ENCODE results near the gene RGS6. TPM values are rescaled to one million over a fixed set of nuclear protein-coding genes. Genes with fewer than 3 reads are reported as not detected.

Gene RGS6
- total RNA-seq, 4 donors from 2014 or later, result 0.46 to 3.7 (median 1.6) TPM

- TF ChIP-seq POLR2A (IDR thresholded peaks at IDR 0.05), result no peak
- TF ChIP-seq, protein P1, sequence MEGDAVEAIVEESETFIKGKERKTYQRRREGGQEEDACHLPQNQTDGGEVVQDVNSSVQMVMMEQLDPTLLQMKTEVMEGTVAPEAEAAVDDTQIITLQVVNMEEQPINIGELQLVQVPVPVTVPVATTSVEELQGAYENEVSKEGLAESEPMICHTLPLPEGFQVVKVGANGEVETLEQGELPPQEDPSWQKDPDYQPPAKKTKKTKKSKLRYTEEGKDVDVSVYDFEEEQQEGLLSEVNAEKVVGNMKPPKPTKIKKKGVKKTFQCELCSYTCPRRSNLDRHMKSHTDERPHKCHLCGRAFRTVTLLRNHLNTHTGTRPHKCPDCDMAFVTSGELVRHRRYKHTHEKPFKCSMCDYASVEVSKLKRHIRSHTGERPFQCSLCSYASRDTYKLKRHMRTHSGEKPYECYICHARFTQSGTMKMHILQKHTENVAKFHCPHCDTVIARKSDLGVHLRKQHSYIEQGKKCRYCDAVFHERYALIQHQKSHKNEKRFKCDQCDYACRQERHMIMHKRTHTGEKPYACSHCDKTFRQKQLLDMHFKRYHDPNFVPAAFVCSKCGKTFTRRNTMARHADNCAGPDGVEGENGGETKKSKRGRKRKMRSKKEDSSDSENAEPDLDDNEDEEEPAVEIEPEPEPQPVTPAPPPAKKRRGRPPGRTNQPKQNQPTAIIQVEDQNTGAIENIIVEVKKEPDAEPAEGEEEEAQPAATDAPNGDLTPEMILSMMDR (IDR thresholded peaks at IDR 0.05 in 4 of 5, conservative IDR thresholded peaks at IDR 0.05 in 1 of 5), result no peak
- in situ Hi-C loops (cut with MboI; ENCODE audit: low sequenced_read_pairs in 4 of 4), result no loop called here
- H3K27ac ChIP-seq, result peak overlapping the region in 1 of 4 donors; percentile 84
- H3K27me3 ChIP-seq, result no peaks in the 10 kb centered on the region
- intact Hi-C loops (cut with DNase I; ENCODE audit: low total_unique reads), result no loop called here
- H3K9me3 ChIP-seq, result no peaks in the 10 kb centered on the region
- no peak for DNase-seq
- no peak overlapping the region for H3K4me3 ChIP-seq
- H3K4me1 ChIP-seq, result peaks cover 39 to 47% of the 10 kb centered on the region in 2 donors
- no peak for ATAC-seq
- no peaks in the 10 kb centered on the region for H3K36me3 ChIP-seq
Measured at GRCh38 chr14:72611506-72611905, 679.3 kb downstream of the RGS6 start.

DNA sequence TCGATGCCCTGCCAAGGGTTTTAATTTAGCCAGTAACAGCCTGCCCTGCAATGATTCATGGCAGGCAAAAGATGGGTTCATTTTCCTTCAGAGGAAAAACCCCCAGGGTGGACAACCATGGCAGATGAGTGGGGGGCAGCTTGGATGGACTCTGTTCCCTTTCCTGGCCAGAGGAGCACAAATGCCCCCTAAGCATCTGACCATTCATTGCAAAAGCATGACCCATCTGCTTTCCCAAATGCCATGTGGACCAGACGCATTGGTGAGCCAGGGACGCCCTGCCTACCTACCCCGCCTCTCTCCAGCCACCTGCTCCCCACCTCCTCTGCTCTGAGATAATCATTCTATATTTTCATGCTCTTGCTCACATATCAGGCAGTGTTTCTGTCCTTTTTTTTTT lies 679.8 kb downstream of the RGS6 start:
- in situ Hi-C loops (cut with MboI; ENCODE audit: low sequenced_read_pairs in 4 of 4) (no loop called here), intact Hi-C loops (cut with DNase I; ENCODE audit: low total_unique reads) (no loop called here)
- peak overlapping the region; percentile 75 to 90 (median 85) for H3K27ac ChIP-seq
- DNase-seq (no peak), ATAC-seq (peak; percentile 13 to 14)
- no peaks in the 10 kb centered on the region for H3K36me3 ChIP-seq
- peaks cover 45 to 52% of the 10 kb centered on the region in 2 donors for H3K4me1 ChIP-seq
- H3K4me3 ChIP-seq, result no peak overlapping the region
- no peak for TF ChIP-seq POLR2A (IDR thresholded peaks at IDR 0.05)
- TF ChIP-seq, protein P1 (IDR thresholded peaks at IDR 0.05 in 4 of 5, conservative IDR thresholded peaks at IDR 0.05 in 1 of 5), result no peak
- no peaks in the 10 kb centered on the region for H3K9me3 ChIP-seq
- no peaks in the 10 kb centered on the region for H3K27me3 ChIP-seq

GRCh38 chr14:72613231-72613974 lies 681.2 kb downstream of the RGS6 start:
- in situ Hi-C loops (cut with MboI; ENCODE audit: low sequenced_read_pairs in 4 of 4), result no loop called here
- peak overlapping the region; percentile 75 to 90 (median 85) for H3K27ac ChIP-seq
- no peak for TF ChIP-seq POLR2A (IDR thresholded peaks at IDR 0.05)
- TF ChIP-seq, protein P1 (IDR thresholded peaks at IDR 0.05 in 4 of 5, conservative IDR thresholded peaks at IDR 0.05 in 1 of 5), result no peak
- H3K36me3 ChIP-seq, result no peaks in the 10 kb centered on the region
- no peak overlapping the region for H3K4me3 ChIP-seq
- DNase-seq (peak; percentile 50 to 89), ATAC-seq (peak; percentile 27 to 76)
- intact Hi-C loops (cut with DNase I; ENCODE audit: low total_unique reads), result no loop called here
- no peaks in the 10 kb centered on the region for H3K9me3 ChIP-seq
- H3K4me1 ChIP-seq, result peaks cover 57 to 65% of the 10 kb centered on the region in 2 donors
- H3K27me3 ChIP-seq, result no peaks in the 10 kb centered on the region

DNA sequence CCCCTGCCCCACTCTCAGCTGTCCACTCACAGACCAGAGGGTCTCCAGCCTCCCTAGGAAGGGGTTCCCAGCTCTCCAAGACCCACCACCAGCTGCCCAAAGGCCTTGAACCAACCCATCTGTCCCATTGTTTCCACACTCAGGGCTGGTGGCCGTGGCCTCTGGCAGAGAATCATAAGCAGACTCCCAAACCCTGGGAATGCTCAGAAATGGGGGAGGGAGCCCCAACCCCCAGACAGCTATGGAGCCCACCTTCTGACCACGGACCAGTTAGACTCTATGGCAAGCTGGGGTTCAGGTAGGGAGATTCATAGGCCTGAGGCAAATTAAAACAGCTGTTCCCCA lies 681.7 kb downstream of the RGS6 start:
- H3K27ac ChIP-seq, result peak overlapping the region; percentile 75 to 90 (median 85)

More for the DNA sequence above, 681.7 kb downstream of the RGS6 start:
- Histone ChIP-seq H3K4me3 (no peak overlapping the region), H3K36me3 (no peaks in the 10 kb centered on the region), H3K4me1 (peaks cover 61 to 66% of the 10 kb centered on the region in 2 donors), H3K9me3 (no peaks in the 10 kb centered on the region), H3K27me3 (no peaks in the 10 kb centered on the region)
- in situ Hi-C loops (cut with MboI; ENCODE audit: low sequenced_read_pairs in 4 of 4) (no loop called here), intact Hi-C loops (cut with DNase I; ENCODE audit: low total_unique reads) (no loop called here)
- DNase-seq (no peak), ATAC-seq (no peak)
- TF ChIP-seq, protein P1 (IDR thresholded peaks at IDR 0.05 in 4 of 5, conservative IDR thresholded peaks at IDR 0.05 in 1 of 5), result no peak
- no peak for TF ChIP-seq POLR2A (IDR thresholded peaks at IDR 0.05)

Data from gastrocnemius medialis (tissue), 4 donors.